Astrocyte of the spinal cord (primary cell): ENCODE data around the gene MVB12B.

ENCODE experiments used
- DNase-seq: peaks from one replicate; pipeline ENCODE4 v3.0.0; 2011; ENCODE audit warnings: low read depth, low spot score
- H3K4me3 ChIP-seq: 2 replicates; pipeline ENCODE4 v1.5.1; 2011; ENCODE audit warnings: low read depth, mild to moderate bottlenecking, low read length, moderate library complexity
- in situ Hi-C: cut with HindIII; loops from 2 replicates; pipeline ENCODE4 v1.10.0; 2017; ENCODE audit warnings: low sequenced_read_pairs
- TF ChIP-seq, protein P1 (sequence below): IDR thresholded peaks from 2 replicates; pipeline ENCODE4 v1.5.1; 2012; ENCODE audit warnings: low read depth, mild to moderate bottlenecking, low read length, inconsistent platforms

MVB12B gene

DNA sequence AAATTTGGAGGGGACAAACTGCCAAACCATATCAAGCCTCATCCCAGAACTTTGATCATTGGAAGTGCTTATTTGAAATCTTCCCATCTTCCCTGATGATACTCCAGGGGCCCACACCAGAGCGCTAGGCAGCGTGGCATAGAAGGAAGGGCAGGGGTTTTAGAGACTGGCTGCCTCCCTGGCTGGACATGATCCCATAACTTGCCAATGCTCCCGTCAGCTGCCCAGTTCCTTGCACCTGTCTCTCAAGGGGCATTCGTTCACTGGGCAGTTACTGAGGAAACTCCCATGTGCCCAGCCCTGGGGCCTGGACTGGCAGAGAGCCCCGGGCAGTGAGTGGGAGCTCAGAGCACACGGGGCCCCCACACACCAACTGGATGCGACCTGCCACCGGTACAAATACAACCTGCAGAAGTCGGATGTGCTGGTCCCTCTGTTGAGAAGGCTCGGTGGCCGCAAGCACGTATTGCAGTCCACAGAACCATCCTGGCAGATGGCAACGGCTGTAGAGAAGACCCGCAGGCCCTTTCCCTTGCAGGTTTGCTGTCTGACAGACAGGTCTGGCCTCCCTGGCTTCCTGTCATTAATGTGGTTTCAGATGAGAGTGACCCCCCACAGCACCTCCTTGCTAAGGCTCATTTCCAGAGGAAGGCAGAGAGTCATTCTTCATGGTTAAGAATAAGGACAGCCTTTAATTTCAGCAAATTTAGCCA lies 122.4 kb downstream of the MVB12B start:
- in situ Hi-C loops: no loop called here
- H3K4me3 ChIP-seq: no peak overlapping the region
- TF ChIP-seq, protein P1, sequence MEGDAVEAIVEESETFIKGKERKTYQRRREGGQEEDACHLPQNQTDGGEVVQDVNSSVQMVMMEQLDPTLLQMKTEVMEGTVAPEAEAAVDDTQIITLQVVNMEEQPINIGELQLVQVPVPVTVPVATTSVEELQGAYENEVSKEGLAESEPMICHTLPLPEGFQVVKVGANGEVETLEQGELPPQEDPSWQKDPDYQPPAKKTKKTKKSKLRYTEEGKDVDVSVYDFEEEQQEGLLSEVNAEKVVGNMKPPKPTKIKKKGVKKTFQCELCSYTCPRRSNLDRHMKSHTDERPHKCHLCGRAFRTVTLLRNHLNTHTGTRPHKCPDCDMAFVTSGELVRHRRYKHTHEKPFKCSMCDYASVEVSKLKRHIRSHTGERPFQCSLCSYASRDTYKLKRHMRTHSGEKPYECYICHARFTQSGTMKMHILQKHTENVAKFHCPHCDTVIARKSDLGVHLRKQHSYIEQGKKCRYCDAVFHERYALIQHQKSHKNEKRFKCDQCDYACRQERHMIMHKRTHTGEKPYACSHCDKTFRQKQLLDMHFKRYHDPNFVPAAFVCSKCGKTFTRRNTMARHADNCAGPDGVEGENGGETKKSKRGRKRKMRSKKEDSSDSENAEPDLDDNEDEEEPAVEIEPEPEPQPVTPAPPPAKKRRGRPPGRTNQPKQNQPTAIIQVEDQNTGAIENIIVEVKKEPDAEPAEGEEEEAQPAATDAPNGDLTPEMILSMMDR: no peak
- DNase-seq: no peak

- in situ Hi-C loops: no loop called here
- no peak for DNase-seq
- TF ChIP-seq, protein P1: no peak
- H3K4me3 ChIP-seq: no peak overlapping the region
Measured at GRCh38 chr9:126449725-126450667, 123.4 kb downstream of the MVB12B start.

DNA sequence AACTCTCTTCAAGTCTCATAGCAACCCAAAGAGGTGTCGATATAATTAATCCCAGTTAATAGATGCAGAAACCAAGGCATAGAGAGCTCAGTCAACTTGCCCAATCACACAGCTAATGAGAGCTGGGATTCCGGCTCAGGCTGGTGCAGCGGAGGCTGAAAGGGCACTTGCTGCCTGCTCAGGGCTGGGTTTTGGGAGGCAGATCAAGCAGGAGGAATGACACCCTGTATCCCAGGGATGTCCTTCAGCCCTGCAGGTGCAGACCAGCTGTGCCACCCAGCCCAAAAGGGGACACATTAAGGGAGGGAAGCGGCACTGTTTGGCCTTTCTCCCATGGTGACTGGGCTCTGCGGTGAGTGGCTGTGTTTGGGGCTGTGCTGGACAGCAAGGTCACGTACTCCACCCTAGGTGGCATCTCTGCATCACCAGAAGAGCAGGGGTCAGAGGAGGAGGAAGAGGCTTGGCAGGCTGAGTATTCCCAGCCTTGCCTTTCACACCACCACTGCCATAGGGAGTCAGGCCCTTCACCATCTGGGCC lies 124.1 kb downstream of the MVB12B start:
- in situ Hi-C loops: no loop called here
- no peak overlapping the region for H3K4me3 ChIP-seq
- no peak for DNase-seq
- TF ChIP-seq, protein P1: no peak

DNA sequence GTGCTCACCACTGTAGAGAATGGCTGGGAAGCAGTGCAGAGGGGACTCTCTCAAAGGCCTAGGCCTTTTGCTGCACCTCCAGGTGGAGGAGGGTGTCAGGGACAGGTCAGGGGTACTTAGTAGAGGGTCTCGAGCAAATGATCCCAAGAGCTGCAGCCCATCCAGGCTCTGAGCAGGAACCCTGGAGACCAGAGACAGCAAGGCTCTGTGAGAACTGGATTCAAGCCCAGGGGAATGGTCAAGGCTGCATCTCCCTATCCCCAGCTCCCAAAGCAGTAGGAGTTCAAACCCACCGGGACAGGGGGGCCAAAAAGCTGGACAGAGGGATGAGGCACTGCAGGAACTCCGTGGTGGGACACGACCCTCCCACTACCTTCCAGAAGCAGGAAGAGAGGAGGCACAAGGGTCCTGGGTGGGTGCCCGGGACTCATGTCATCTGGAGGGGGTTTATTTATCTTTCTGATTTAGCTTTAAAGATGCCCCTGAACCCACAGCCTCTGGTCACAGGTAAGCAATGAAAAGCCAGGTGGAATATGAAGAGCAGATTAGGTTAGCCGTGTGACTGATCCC lies 124.8 kb downstream of the MVB12B start:
- H3K4me3 ChIP-seq: no peak overlapping the region
- TF ChIP-seq, protein P1: no peak
- in situ Hi-C loops: no loop called here
- DNase-seq: no peak

GRCh38 chr9:126452106-126452505 lies 125.5 kb downstream of the MVB12B start:
- H3K4me3 ChIP-seq: no peak overlapping the region
- TF ChIP-seq, protein P1: no peak
- in situ Hi-C loops: no loop called here
- no peak for DNase-seq

- in situ Hi-C loops: no loop called here
- no peak for DNase-seq
- no peak overlapping the region for H3K4me3 ChIP-seq
- TF ChIP-seq, protein P1: no peak
Measured at GRCh38 chr9:126453156-126453963, 126.7 kb downstream of the MVB12B start.
